ENCODE data around the gene IRF8. TPM values are rescaled to one million over a fixed set of nuclear protein-coding genes. Genes with fewer than 3 reads are reported as not detected.

Gene IRF8
- polyA plus RNA-seq, 1 donor = 35.4 TPM

DNA sequence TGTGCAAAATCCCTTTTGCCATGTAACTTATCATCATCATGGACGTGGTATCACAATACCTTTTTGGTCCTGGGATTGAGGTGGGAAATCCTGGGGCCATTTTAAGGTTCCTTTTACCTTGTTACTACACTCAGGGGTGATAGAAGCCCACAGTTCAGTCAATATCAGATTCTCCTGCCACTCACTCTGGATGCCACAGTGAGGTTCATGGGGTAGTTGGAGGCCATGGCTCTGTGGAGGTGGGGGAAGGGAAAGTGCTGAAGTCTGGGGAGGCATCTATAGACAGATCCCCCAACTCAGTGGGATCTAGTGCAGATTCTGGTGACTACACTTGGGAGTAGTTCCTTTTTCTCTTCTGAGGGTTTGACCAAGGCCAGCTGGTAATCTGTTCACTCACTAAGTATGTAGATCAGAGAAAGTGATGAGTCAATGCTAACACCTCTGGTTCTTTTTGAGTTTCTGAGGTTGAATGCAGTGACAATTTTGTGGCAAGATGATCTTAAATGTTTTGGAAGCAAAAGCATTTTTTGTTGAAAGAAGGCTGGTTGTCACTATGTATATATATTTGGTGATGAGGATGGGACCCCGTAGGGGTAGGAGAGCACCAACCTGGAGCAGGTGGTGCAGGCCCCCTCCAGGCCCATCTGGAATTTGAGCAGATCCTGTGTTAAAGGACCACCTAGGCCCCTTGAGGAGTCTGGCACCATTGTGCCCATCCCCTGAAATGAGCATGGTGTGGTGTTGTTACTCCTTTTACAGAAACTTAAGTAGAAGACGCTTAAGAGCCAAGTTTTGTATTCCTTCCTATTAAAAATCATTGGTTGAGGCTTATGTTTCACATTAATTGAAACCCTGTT, 18.8 kb upstream of the IRF8 start:
- H3K27me3 ChIP-seq (ENCODE audit: control insufficient read depth, insufficient read depth, low read length) = peaks cover 6% of the 10 kb centered on the region
- DNase-seq = no peak
- no peaks in the 10 kb centered on the region for H3K36me3 ChIP-seq (ENCODE audit: control insufficient read depth, insufficient read depth, low read length)
- H3K4me1 ChIP-seq (ENCODE audit: control insufficient read depth, insufficient read depth, low read length) = no peaks in the 10 kb centered on the region
- no peak overlapping the region for H3K27ac ChIP-seq (ENCODE audit: low read length)
- 100% methylated on average over 1 of the region's 3 CpGs for WGBS (ENCODE audit: insufficient coverage, low lambda C conversion rate)
- H3K4me3 ChIP-seq (ENCODE audit: low read length) = no peak overlapping the region
- H3K9me3 ChIP-seq (ENCODE audit: control insufficient read depth, low read depth, low read length) = no peaks in the 10 kb centered on the region

DNA sequence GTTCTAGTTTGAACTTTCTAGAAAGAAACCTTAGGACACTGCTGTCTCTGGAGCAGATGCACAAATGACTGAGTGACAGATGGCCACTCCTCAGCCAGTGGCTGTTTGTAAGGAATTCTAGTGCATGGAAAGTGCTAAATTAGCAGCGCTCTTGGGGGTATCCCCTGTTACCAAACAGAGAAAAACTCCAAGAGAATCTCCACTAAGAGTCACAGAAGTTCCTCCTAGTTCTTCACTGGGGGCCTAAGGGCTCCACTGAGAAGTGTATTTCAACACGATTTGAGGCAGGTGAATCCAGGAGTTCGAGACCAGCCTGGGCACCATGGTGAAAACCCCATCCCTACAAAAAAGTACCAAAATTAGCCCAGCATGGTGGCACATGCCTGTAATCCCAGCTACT, 18.1 kb upstream of the IRF8 start:
- no peaks in the 10 kb centered on the region for H3K36me3 ChIP-seq (ENCODE audit: control insufficient read depth, insufficient read depth, low read length)
- no peaks in the 10 kb centered on the region for H3K9me3 ChIP-seq (ENCODE audit: control insufficient read depth, low read depth, low read length)
- WGBS (ENCODE audit: insufficient coverage, low lambda C conversion rate) = no CpG with 5 or more reads among the region's 3 CpGs
- H3K27ac ChIP-seq (ENCODE audit: low read length) = no peak overlapping the region
- no peaks in the 10 kb centered on the region for H3K4me1 ChIP-seq (ENCODE audit: control insufficient read depth, insufficient read depth, low read length)
- H3K27me3 ChIP-seq (ENCODE audit: control insufficient read depth, insufficient read depth, low read length) = peaks cover 6% of the 10 kb centered on the region
- no peak for DNase-seq
- no peak overlapping the region for H3K4me3 ChIP-seq (ENCODE audit: low read length)

DNA sequence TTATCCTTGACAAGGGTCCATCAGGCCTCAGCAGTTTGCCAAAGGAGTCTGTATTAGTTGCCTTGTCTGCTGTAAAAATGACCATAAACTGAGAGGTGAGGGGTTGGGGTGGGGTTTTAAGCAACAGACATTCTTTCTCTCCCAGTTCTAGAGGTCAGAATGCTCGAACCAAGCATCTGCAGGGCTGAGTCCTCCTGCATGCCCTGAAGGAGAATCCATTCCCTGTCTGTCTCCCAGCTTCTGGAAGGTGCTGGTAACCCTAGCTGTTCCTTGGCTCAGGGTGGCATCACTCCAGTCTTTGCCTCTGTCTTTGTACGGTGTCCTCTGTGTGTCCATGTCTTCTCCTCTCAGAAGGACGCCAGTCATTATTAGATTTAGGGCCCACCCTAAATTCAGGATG, 17.5 kb upstream of the IRF8 start:
- no peak overlapping the region for H3K27ac ChIP-seq (ENCODE audit: low read length)
- H3K4me3 ChIP-seq (ENCODE audit: low read length) = no peak overlapping the region
- H3K36me3 ChIP-seq (ENCODE audit: control insufficient read depth, insufficient read depth, low read length) = no peaks in the 10 kb centered on the region
- no peak for DNase-seq
- WGBS (ENCODE audit: insufficient coverage, low lambda C conversion rate) = no CpG with 5 or more reads among the region's 3 CpGs
- H3K4me1 ChIP-seq (ENCODE audit: control insufficient read depth, insufficient read depth, low read length) = no peaks in the 10 kb centered on the region
- peaks cover 6% of the 10 kb centered on the region for H3K27me3 ChIP-seq (ENCODE audit: control insufficient read depth, insufficient read depth, low read length)
- H3K9me3 ChIP-seq (ENCODE audit: control insufficient read depth, low read depth, low read length) = no peaks in the 10 kb centered on the region

DNA sequence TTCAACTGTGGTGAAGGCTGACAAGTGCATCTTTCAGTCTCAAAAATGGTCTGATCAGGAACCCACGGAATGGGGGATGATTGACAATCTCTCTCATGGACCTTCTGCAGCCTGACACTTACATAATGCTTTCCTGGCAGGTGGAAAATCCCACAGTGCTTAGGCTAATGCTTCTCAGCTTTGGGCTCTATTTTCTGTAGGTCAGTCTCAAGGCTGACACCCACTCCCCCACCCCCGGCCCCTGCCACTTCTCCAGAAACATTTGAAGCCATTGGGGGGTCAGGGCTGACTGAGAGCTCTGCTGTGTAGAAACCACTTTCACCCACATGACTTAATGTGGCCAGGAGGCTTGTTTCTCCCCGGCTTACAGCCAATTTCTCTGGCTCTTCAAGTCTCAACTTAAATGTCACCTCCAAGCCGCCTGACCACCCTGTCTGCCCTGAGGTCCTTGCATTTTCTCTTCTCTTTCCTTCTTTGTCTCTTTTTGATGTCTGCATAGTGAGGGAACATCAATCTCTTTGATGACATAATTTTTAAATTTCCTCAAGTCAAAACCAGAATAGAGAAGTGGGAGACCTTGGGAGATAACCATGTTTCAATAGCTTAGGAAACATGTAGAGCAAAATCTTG, 16.7 kb upstream of the IRF8 start:
- Histone ChIP-seq H3K9me3 (ENCODE audit: control insufficient read depth, low read depth, low read length) (no peaks in the 10 kb centered on the region), H3K4me1 (ENCODE audit: control insufficient read depth, insufficient read depth, low read length) (no peaks in the 10 kb centered on the region), H3K4me3 (ENCODE audit: low read length) (no peak overlapping the region), H3K27ac (ENCODE audit: low read length) (no peak overlapping the region), H3K27me3 (ENCODE audit: control insufficient read depth, insufficient read depth, low read length) (peaks cover 6% of the 10 kb centered on the region), H3K36me3 (ENCODE audit: control insufficient read depth, insufficient read depth, low read length) (no peaks in the 10 kb centered on the region)
- WGBS (ENCODE audit: insufficient coverage, low lambda C conversion rate) = 85% methylated on average over 2 of the region's 4 CpGs
- DNase-seq = no peak

DNA sequence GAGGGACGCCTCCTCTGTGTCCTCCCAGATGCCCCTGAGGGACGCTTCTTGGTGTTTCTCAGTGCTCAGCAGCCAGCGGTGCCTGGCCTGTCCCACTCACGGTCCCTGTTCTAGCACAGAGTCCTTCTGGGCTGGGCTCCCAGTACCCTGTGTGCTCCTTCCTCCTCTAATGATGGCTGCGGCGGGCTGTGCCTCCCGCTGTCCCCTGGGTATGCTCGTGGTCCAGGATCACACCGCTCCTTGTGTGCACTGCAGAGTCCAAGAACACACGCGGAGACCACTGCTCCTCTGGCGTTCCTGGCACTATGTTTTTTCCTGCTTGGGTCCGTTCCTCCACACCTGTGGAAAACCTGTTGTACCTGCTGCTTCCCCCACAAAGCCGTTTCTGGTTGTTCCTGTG, 15.1 kb upstream of the IRF8 start:
- H3K4me1 ChIP-seq (ENCODE audit: control insufficient read depth, insufficient read depth, low read length) = no peaks in the 10 kb centered on the region
- no peak overlapping the region for H3K4me3 ChIP-seq (ENCODE audit: low read length)
- H3K27ac ChIP-seq (ENCODE audit: low read length) = no peak overlapping the region
- WGBS (ENCODE audit: insufficient coverage, low lambda C conversion rate) = 100% methylated on average over 1 of the region's 14 CpGs
- H3K36me3 ChIP-seq (ENCODE audit: control insufficient read depth, insufficient read depth, low read length) = no peaks in the 10 kb centered on the region
- peaks cover 6% of the 10 kb centered on the region for H3K27me3 ChIP-seq (ENCODE audit: control insufficient read depth, insufficient read depth, low read length)
- DNase-seq = no peak
- no peaks in the 10 kb centered on the region for H3K9me3 ChIP-seq (ENCODE audit: control insufficient read depth, low read depth, low read length)

DNA sequence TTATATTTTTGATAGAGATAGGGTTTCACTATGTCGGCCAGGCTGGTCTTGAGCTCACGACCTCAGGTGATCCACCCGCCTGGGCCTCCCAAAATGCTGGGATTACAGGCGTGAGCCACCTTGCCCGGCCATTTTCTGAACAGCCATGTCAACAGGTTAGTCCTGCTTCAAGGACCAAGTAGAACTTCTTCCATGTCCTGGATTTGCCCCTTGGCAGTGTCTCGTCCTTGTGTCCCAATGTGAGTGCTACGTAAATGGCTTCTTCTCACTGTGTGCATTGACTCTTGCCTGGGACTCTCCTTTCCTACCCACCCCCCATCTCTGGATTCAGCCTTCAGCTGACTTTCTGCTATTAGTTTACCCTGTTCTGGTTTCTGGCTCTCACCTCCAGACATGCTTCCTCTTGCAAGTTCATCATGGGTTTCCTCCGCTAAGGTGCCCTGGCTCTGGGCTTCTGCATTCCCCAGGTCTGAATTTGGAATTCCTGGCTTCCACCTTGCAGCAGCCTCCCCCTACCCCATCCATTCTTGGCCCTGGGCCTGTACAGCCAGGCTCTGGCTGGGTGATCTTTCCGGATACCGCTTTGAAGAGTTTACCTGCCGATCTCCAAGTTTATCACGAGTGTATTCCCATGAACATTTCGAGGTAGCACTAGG, 14.0 kb upstream of the IRF8 start:
- H3K4me1 ChIP-seq (ENCODE audit: control insufficient read depth, insufficient read depth, low read length) = no peaks in the 10 kb centered on the region
- peaks cover 6% of the 10 kb centered on the region for H3K27me3 ChIP-seq (ENCODE audit: control insufficient read depth, insufficient read depth, low read length)
- no peak overlapping the region for H3K4me3 ChIP-seq (ENCODE audit: low read length)
- H3K9me3 ChIP-seq (ENCODE audit: control insufficient read depth, low read depth, low read length) = no peaks in the 10 kb centered on the region
- no peaks in the 10 kb centered on the region for H3K36me3 ChIP-seq (ENCODE audit: control insufficient read depth, insufficient read depth, low read length)
- 100% methylated on average over 4 of the region's 13 CpGs for WGBS (ENCODE audit: insufficient coverage, low lambda C conversion rate)
- no peak for DNase-seq
- H3K27ac ChIP-seq (ENCODE audit: low read length) = no peak overlapping the region

DNA sequence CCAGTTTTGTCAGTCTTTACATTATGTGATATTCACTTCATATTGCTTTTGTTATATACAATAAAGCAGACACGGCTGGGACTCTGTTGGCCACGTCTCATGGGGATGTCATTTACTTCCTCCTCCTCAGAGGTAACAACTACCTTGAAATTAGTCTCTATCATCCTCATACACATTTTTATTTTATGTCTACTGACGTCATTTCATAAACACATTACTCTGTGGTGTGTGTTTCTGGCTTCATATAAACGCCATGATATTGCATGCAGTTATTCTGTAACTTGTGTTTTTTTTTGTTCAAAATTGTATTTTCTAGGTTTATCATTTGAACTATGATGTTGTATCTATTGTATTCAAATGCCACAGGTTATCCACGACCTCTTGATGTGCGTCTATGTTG, 13.4 kb upstream of the IRF8 start:
- H3K36me3 ChIP-seq (ENCODE audit: control insufficient read depth, insufficient read depth, low read length) = no peaks in the 10 kb centered on the region
- 100% methylated on average over 1 of the region's 6 CpGs for WGBS (ENCODE audit: insufficient coverage, low lambda C conversion rate)
- H3K4me1 ChIP-seq (ENCODE audit: control insufficient read depth, insufficient read depth, low read length) = peaks cover 2% of the 10 kb centered on the region
- no peak for DNase-seq
- peaks cover 6% of the 10 kb centered on the region for H3K27me3 ChIP-seq (ENCODE audit: control insufficient read depth, insufficient read depth, low read length)
- H3K9me3 ChIP-seq (ENCODE audit: control insufficient read depth, low read depth, low read length) = no peaks in the 10 kb centered on the region
- H3K27ac ChIP-seq (ENCODE audit: low read length) = no peak overlapping the region
- H3K4me3 ChIP-seq (ENCODE audit: low read length) = no peak overlapping the region

DNA sequence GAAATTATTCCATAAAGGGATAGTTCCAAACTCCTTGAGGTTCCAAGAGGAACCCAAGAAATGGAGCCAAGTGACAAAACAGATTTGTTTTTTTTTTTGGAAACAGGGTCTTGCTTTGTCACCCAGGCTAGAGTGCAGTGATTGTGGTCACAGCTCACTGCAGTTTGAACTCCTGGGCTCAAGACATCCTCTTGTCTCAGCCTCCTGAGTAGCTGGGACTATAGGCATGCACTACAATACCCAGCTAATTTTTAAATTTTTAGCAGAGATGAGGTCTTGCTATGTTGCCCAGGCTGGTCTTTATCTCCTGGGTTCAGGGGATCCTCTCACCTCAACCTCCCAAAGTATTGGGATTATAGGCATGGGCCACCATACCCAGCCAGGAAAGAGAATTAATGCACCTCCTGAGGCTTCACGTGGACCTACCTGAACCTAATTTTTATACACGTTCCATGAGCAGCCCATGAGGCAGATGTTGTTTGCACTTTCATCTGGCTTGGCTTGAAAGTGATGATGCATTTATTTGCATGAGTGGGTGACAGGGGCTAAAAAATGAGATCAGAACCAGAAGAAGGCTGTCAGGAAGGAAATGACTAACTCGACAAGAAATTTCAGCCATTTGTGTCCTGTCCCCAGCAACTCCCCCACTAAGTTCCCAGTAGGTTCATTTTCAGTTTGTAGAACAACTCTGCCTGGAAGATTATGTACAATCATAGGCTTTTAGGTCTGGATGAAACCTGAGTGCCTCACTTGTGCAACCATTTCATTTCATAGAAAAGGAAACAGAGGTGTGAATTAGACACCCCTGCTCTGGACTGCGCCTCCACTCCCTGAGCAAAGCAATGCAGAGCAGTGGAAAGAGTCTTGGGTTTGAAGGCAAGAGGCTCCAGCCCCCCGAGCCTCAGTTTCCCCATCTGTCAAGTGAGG, 10.3 kb upstream of the IRF8 start:
- H3K36me3 ChIP-seq (ENCODE audit: control insufficient read depth, insufficient read depth, low read length) = no peaks in the 10 kb centered on the region
- H3K9me3 ChIP-seq (ENCODE audit: control insufficient read depth, low read depth, low read length) = no peaks in the 10 kb centered on the region
- H3K27me3 ChIP-seq (ENCODE audit: control insufficient read depth, insufficient read depth, low read length) = peaks cover 5% of the 10 kb centered on the region
- no CpG with 5 or more reads among the region's 5 CpGs for WGBS (ENCODE audit: insufficient coverage, low lambda C conversion rate)
- H3K4me1 ChIP-seq (ENCODE audit: control insufficient read depth, insufficient read depth, low read length) = peaks cover 20% of the 10 kb centered on the region
- H3K4me3 ChIP-seq (ENCODE audit: low read length) = no peak overlapping the region
- no peak for DNase-seq
- H3K27ac ChIP-seq (ENCODE audit: low read length) = no peak overlapping the region

DNA sequence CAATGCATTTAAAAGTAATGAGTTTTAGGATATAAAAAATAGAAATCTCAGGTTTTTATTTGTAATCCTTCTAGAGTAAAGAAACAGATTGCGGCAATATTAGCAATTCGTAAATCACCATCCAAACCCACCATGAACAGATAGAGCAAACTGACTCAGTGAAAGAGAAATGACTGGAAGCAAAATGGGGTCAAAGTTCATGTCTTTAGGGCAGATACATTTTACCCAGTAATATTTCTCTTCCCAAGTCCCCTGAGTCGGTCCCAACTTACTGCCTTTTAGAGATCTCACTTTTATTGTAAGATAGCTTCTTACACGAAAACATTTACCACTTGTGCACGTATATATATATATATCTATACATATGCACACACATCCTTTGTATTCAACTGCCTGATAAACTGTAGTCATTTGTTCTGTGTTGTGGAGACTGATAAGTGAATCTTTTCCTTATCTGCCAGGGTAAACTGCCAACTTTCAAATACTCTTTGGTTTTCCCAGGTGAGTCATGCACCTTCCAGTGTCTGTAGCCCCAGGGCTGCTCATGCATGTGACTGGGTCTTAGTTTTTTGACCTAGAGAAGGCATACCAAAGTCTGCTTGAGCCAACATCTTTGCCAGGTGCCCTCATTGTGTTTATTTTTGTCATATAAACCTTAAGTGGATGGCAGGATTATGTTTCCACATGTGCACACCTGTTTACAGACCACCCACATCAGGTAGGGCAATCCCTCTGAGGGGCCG, 7.8 kb upstream of the IRF8 start:
- Histone ChIP-seq H3K27me3 (ENCODE audit: control insufficient read depth, insufficient read depth, low read length) (no peaks in the 10 kb centered on the region), H3K4me3 (ENCODE audit: low read length) (no peak overlapping the region), H3K9me3 (ENCODE audit: control insufficient read depth, low read depth, low read length) (no peaks in the 10 kb centered on the region), H3K4me1 (ENCODE audit: control insufficient read depth, insufficient read depth, low read length) (peaks cover 28% of the 10 kb centered on the region), H3K36me3 (ENCODE audit: control insufficient read depth, insufficient read depth, low read length) (no peaks in the 10 kb centered on the region), H3K27ac (ENCODE audit: low read length) (peak overlapping the region; percentile 70)
- peak; percentile 61 to 83 for DNase-seq
- 24% methylated on average over 2 of the region's 6 CpGs for WGBS (ENCODE audit: insufficient coverage, low lambda C conversion rate)
